Central memory CD8-positive, alpha-beta T cell (primary cell): Measurements from ENCODE around the gene CENPO.
A peak's percentile ranks its signal among the peaks of the same experiment; 100 is the strongest.
"Not testable (repeated sequence)": the region's sequence is repeated elsewhere in the genome, so short reads cannot be mapped to it uniquely, and the experiment has no call there.

ENCODE experiments used
- ATAC-seq: fragments of 150-1000 bp; cut with Tn5 transposase; replicated peaks from 2 replicates; pipeline ENCODE4 v1.10.0; 2022; ENCODE audit warnings: mild to moderate bottlenecking, moderate FRiP score, moderate number of reproducible peaks; ENCODE audit not compliant: poor library complexity, severe bottlenecking; ENCODE audit errors: extremely low read depth
- DNase-seq, 2 donors: peaks; one replicate each; pipeline ENCODE4 v3.0.0; 2021; ENCODE audit warnings: low spot score in 2 of 2
- H3K27ac Mint-ChIP-seq: one replicate; pipeline ENCODE4 v1.8.0; 2022; ENCODE audit warnings: low read depth, mild to moderate bottlenecking, moderate library complexity, mixed read lengths
- H3K27me3 Mint-ChIP-seq: one replicate; pipeline ENCODE4 v1.8.0; 2022; ENCODE audit warnings: mixed read lengths
- H3K36me3 Mint-ChIP-seq: one replicate; pipeline ENCODE4 v1.8.0; 2022; ENCODE audit warnings: mild to moderate bottlenecking, moderate library complexity, mixed read lengths; ENCODE audit not compliant: insufficient read depth
- H3K4me1 Mint-ChIP-seq: one replicate; pipeline ENCODE4 v1.8.0; 2022; ENCODE audit warnings: mixed read lengths
- H3K4me3 Mint-ChIP-seq: one replicate; pipeline ENCODE4 v1.8.0; 2022; ENCODE audit warnings: mild to moderate bottlenecking, moderate library complexity, mixed read lengths
- H3K9me3 Mint-ChIP-seq: one replicate; pipeline ENCODE4 v1.8.0; 2022; ENCODE audit warnings: mixed read lengths

The CENPO gene

GRCh38 chr2:24830351-24830750, 37.1 kb downstream of the CENPO start:
- ATAC-seq (no peak), DNase-seq (no peak)
- no peak overlapping the region for H3K4me3 Mint-ChIP-seq
- peaks cover 15% of the 10 kb centered on the region for H3K4me1 Mint-ChIP-seq
- H3K27ac Mint-ChIP-seq, result no peak overlapping the region
- H3K27me3 Mint-ChIP-seq, result no peaks in the 10 kb centered on the region
- H3K36me3 Mint-ChIP-seq, result no peaks in the 10 kb centered on the region
- no peaks in the 10 kb centered on the region for H3K9me3 Mint-ChIP-seq

- DNase-seq (no peak), ATAC-seq (no peak)
- H3K4me1 Mint-ChIP-seq, result peaks cover 12% of the 10 kb centered on the region
- H3K27me3 Mint-ChIP-seq, result no peaks in the 10 kb centered on the region
- no peak overlapping the region for H3K27ac Mint-ChIP-seq
- H3K36me3 Mint-ChIP-seq, result no peaks in the 10 kb centered on the region
- H3K4me3 Mint-ChIP-seq, result no peak overlapping the region
- no peaks in the 10 kb centered on the region for H3K9me3 Mint-ChIP-seq
Measured at GRCh38 chr2:24830786-24831185, 37.6 kb downstream of the CENPO start.

GRCh38 chr2:24831221-24832072, 38.2 kb downstream of the CENPO start:
- Mint-ChIP-seq H3K27ac (no peak overlapping the region), H3K27me3 (no peaks in the 10 kb centered on the region)

GRCh38 chr2:24832073-24832461, 38.8 kb downstream of the CENPO start:
- Mint-ChIP-seq H3K4me3 (no peak overlapping the region), H3K27ac (no peak overlapping the region), H3K4me1 (peaks cover 9% of the 10 kb centered on the region), H3K36me3 (peaks cover 2% of the 10 kb centered on the region), H3K27me3 (no peaks in the 10 kb centered on the region), H3K9me3 (no peaks in the 10 kb centered on the region)
- DNase-seq (no peak), ATAC-seq (no peak)

More at GRCh38 chr2:24831221-24832072, 38.2 kb downstream of the CENPO start:
- Mint-ChIP-seq H3K36me3 (peaks cover 2% of the 10 kb centered on the region), H3K4me3 (no peak overlapping the region), H3K9me3 (no peaks in the 10 kb centered on the region), H3K4me1 (peaks cover 10% of the 10 kb centered on the region)
- ATAC-seq, result no peak
- DNase-seq, result no peak

- DNase-seq (no peak), ATAC-seq (no peak)
- H3K4me1 Mint-ChIP-seq, result peaks cover 4% of the 10 kb centered on the region
- no peaks in the 10 kb centered on the region for H3K9me3 Mint-ChIP-seq
- peak overlapping the region; percentile 4 for H3K27ac Mint-ChIP-seq
- no peaks in the 10 kb centered on the region for H3K27me3 Mint-ChIP-seq
- H3K36me3 Mint-ChIP-seq, result peaks cover 6% of the 10 kb centered on the region
- no peak overlapping the region for H3K4me3 Mint-ChIP-seq
Measured at GRCh38 chr2:24832521-24832920, 39.3 kb downstream of the CENPO start.

GRCh38 chr2:24832931-24833701, 39.9 kb downstream of the CENPO start:
- Mint-ChIP-seq H3K27me3 (no peaks in the 10 kb centered on the region), H3K9me3 (no peaks in the 10 kb centered on the region), H3K4me3 (no peak overlapping the region), H3K4me1 (no peaks in the 10 kb centered on the region), H3K36me3 (peaks cover 6% of the 10 kb centered on the region), H3K27ac (peak overlapping the region; percentile 4)
- ATAC-seq (no peak), DNase-seq (no peak)

- no peak overlapping the region for H3K27ac Mint-ChIP-seq
- no peak overlapping the region for H3K4me3 Mint-ChIP-seq
Measured at GRCh38 chr2:24833821-24834732, 40.9 kb downstream of the CENPO start.

GRCh38 chr2:24834733-24835395, 41.6 kb downstream of the CENPO start:
- no peak overlapping the region for H3K4me3 Mint-ChIP-seq
- DNase-seq (no peak), ATAC-seq (no peak)
- peaks cover 6% of the 10 kb centered on the region for H3K36me3 Mint-ChIP-seq
- no peak overlapping the region for H3K27ac Mint-ChIP-seq
- no peaks in the 10 kb centered on the region for H3K9me3 Mint-ChIP-seq
- no peaks in the 10 kb centered on the region for H3K4me1 Mint-ChIP-seq
- H3K27me3 Mint-ChIP-seq, result no peaks in the 10 kb centered on the region

More at GRCh38 chr2:24833821-24834732, 40.9 kb downstream of the CENPO start:
- no peak for ATAC-seq
- Mint-ChIP-seq H3K36me3 (peaks cover 6% of the 10 kb centered on the region), H3K4me1 (no peaks in the 10 kb centered on the region), H3K27me3 (no peaks in the 10 kb centered on the region), H3K9me3 (no peaks in the 10 kb centered on the region)
- no peak for DNase-seq

- not testable (repeated sequence) for H3K27ac Mint-ChIP-seq
Measured at GRCh38 chr2:24835411-24835810, 42.2 kb downstream of the CENPO start.

GRCh38 chr2:24836206-24836605, 43.0 kb downstream of the CENPO start:
- Mint-ChIP-seq H3K27ac (no peak overlapping the region), H3K36me3 (peaks cover 10% of the 10 kb centered on the region), H3K4me1 (no peaks in the 10 kb centered on the region), H3K4me3 (no peak overlapping the region), H3K9me3 (no peaks in the 10 kb centered on the region), H3K27me3 (no peaks in the 10 kb centered on the region)
- no peak for ATAC-seq
- DNase-seq, result no peak

More at GRCh38 chr2:24835411-24835810, 42.2 kb downstream of the CENPO start:
- H3K9me3 Mint-ChIP-seq, DNase-seq, H3K4me3 Mint-ChIP-seq, H3K4me1 Mint-ChIP-seq, H3K36me3 Mint-ChIP-seq, H3K27me3 Mint-ChIP-seq, ATAC-seq: not testable (repeated sequence)

- Mint-ChIP-seq H3K27ac (no peak overlapping the region), H3K9me3 (no peaks in the 10 kb centered on the region), H3K4me1 (no peaks in the 10 kb centered on the region), H3K4me3 (no peak overlapping the region), H3K36me3 (peaks cover 10% of the 10 kb centered on the region), H3K27me3 (no peaks in the 10 kb centered on the region)
- no peak for DNase-seq
- no peak for ATAC-seq
Measured at GRCh38 chr2:24836706-24837105, 43.5 kb downstream of the CENPO start.
